Measurements from ENCODE around the gene GRK3.

Gene GRK3

DNA sequence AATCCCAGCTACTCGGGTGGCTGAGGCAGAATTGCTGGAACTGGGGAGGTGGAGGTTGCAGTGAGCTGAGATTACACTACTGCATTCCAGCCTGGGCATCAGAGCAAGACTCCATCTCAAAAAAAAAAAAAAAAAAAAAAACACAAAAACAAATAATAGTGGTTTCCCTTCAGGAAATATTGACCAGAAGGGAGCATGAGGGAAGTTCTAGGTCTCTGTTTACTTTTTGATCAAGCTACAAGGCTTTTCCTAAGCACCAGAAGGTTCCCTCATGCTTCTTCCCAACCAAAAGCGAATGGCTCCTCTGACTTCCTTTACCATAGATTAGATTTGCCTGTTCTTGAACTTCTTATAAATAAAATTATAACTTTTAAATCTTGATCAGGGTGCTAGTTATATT is 195.8 kb downstream of the GRK3 start:
- no peak for DNase-seq (ENCODE audit: low spot score)

DNA sequence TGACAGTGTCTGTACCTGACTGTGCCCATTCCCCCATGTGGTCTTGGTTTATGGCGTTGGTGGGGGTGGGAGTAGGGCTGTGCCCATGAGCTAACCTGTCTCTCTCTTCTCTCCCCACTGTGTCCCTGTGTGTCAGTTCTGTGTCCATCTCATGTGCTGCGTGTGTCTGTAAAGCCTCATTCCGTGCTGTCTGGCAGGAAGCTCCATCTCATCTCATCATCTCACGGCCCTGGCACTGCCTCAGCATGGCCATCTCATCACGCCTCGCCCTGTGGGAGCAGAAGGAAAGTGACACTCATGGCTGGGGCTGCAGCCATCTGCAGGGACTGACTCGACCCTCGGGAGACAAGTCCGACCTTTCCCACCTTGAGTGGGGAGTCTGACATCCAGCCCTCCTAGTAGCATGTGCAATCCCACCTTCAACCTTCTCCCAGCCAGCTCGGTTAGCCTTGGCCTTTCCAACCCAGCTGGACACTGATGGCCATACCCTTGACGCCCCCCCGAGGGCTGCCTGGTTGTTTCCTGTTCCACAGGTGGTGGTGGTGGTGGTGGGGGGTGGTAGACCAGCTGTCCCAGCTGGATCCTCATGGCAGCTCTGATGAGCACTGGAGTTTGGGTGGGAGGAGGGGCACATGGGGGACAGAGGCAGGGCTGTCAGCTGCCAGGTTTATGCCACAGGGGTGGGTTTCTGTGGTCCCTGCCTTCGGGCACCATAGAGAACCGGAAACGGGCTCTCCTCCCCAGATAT is 196.5 kb downstream of the GRK3 start:
- no peak for DNase-seq (ENCODE audit: low spot score)

DNA sequence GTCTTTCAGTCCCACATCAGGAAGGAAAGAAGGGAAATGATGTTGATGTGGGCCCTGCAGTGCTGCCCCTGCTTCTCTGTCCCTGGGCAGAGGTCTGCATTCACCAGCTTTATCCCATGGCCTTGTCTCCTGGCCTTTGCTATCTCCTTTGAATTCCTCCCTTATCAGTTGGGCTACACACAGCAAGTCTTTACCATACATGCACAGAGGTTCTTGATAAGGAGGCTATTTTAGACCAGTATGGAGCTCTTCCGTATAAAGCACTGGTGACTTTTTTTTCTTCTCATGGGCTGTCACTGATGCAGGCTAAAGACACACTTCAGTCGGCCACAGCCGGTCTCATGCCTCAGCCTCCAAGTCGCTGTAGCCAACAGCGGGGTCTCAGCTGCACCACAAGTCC is 197.7 kb downstream of the GRK3 start:
- no peak for DNase-seq (ENCODE audit: low spot score)

- DNase-seq (ENCODE audit: low spot score), result no peak
Measured at GRCh38 chr22:25763239-25763777, 198.8 kb downstream of the GRK3 start.

- no peak for DNase-seq (ENCODE audit: low spot score)
Measured at GRCh38 chr22:25764270-25765015, 200.0 kb downstream of the GRK3 start.

- DNase-seq (ENCODE audit: low spot score), result no peak
Measured at GRCh38 chr22:25765016-25765367, 200.5 kb downstream of the GRK3 start.

- DNase-seq (ENCODE audit: low spot score), result no peak
Measured at GRCh38 chr22:25765801-25766200, 201.3 kb downstream of the GRK3 start.

GRCh38 chr22:25766418-25766817 is 201.9 kb downstream of the GRK3 start:
- no peak for DNase-seq (ENCODE audit: low spot score)

GRCh38 chr22:25770333-25770732 is 205.9 kb downstream of the GRK3 start:
- no peak for DNase-seq (ENCODE audit: low spot score)

- no peak for DNase-seq (ENCODE audit: low spot score)
Measured at GRCh38 chr22:25772288-25772687, 207.8 kb downstream of the GRK3 start.

- no peak for DNase-seq (ENCODE audit: low spot score)
Measured at GRCh38 chr22:25774575-25775026, 210.1 kb downstream of the GRK3 start.

GRCh38 chr22:25775531-25775930 is 211.1 kb downstream of the GRK3 start:
- no peak for DNase-seq (ENCODE audit: low spot score)

DNA sequence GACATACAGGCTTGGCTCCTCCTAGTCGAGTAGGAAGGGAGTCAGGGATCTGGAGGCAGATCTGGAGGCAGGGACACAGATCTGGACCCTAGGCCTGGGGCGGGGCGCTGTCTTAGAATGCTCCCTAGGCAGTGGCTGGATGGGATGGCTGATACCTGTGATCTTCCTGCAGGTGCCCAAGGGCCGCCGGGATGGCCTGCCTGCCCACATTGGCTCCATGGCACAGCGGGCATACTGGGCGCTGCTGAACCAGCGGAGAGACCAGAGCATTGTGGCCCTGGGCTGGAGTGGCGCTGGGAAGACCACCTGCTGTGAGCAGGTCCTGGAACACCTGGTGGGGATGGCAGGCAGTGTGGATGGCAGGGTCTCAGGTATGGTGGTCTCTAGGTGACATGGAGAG is 212.9 kb downstream of the GRK3 start:
- DNase-seq (ENCODE audit: low spot score), result no peak

GRCh38 chr22:25777870-25778269 is 213.4 kb downstream of the GRK3 start:
- peak; percentile 69 for DNase-seq (ENCODE audit: low spot score)
